Measurements from ENCODE around the gene CD44.

GRCh38 chr11:35090125-35090524 is 48.8 kb upstream of the CD44 start:
- TF ChIP-seq PATZ1 (CRISPR knock-in tag; IDR thresholded peaks at IDR 0.05; ENCODE audit: borderline replicate concordance) = no peak
- TF ChIP-seq ARNTL (CRISPR knock-in tag; IDR thresholded peaks at IDR 0.05; ENCODE audit: borderline replicate concordance, low read depth) = no peak
- TF ChIP-seq ZFP3 (CRISPR knock-in tag; IDR thresholded peaks at IDR 0.05) = no peak
- TF ChIP-seq PPARA (CRISPR knock-in tag; IDR thresholded peaks at IDR 0.05; ENCODE audit: borderline replicate concordance) = no peak
- no peak for TF ChIP-seq ESRRG (CRISPR knock-in tag; IDR thresholded peaks at IDR 0.05)
- TF ChIP-seq ISL1 (CRISPR knock-in tag; IDR thresholded peaks at IDR 0.05) = no peak
- no peak for TF ChIP-seq RARB (CRISPR knock-in tag; IDR thresholded peaks at IDR 0.05)
- no peak for TF ChIP-seq POU6F1 (CRISPR knock-in tag; IDR thresholded peaks at IDR 0.05; ENCODE audit: borderline replicate concordance, low read depth)
- TF ChIP-seq CSRNP3 (CRISPR knock-in tag; IDR thresholded peaks at IDR 0.05) = no peak
- no peak for TF ChIP-seq ZNF70 (CRISPR knock-in tag; IDR thresholded peaks at IDR 0.05)
